Fibroblast of lung (primary cell): ENCODE results near the gene FOLR2. TPM values are rescaled to one million over a fixed set of nuclear protein-coding genes. Genes with fewer than 3 reads are reported as not detected.

Source experiments
- DNase-seq, 2 donors: peaks; one replicate each; pipeline versions ENCODE4 v3.0.0 to v3.0.0-alpha.2; 2010; ENCODE audit warnings: low read depth in 2 of 2
- H2AFZ ChIP-seq: 2 replicates; pipeline ENCODE4 v1.5.1; 2012; ENCODE audit warnings: low read length, control low read depth, inconsistent platforms
- H3K27ac ChIP-seq: 2 replicates; pipeline ENCODE4 v1.5.1; 2011; ENCODE audit warnings: low read length, control low read depth; ENCODE audit not compliant: insufficient read depth
- H3K27me3 ChIP-seq: 2 replicates; pipeline ENCODE4 v1.5.1; 2011; ENCODE audit warnings: mild to moderate bottlenecking, low read length; ENCODE audit not compliant: control insufficient read depth, insufficient read depth
- H3K36me3 ChIP-seq: 2 replicates; pipeline ENCODE4 v1.5.1; 2011; ENCODE audit warnings: low read length; ENCODE audit not compliant: control insufficient read depth, insufficient read depth
- H3K4me1 ChIP-seq: 2 replicates; pipeline ENCODE4 v1.5.1; 2011; ENCODE audit warnings: low read length; ENCODE audit not compliant: control insufficient read depth, insufficient read depth; ENCODE audit errors: extremely low read depth
- H3K4me2 ChIP-seq: 2 replicates; pipeline ENCODE4 v1.5.1; 2011; ENCODE audit warnings: low read length, control low read depth; ENCODE audit not compliant: insufficient read depth; ENCODE audit errors: extremely low read depth
- H3K4me3 ChIP-seq, 4 experiments: fragments of 200-600 bp in 1 of 4; sonication (generic) in 1 of 4; replicated peaks in 1 of 4; 2 replicates each; pipeline ENCODE4 v1.5.1; 2011 to 2016; ENCODE audit warnings: low read length in 4 of 4, low read depth in 3 of 4, mild to moderate bottlenecking in 3 of 4, control low read depth in 2 of 4, inconsistent platforms in 1 of 4, mixed read lengths in 1 of 4; ENCODE audit not compliant: insufficient read depth in 1 of 4; ENCODE audit errors: control extremely low read depth in 1 of 4
- H3K79me2 ChIP-seq: 2 replicates; pipeline ENCODE4 v1.5.1; 2012; ENCODE audit warnings: mild to moderate bottlenecking, low read length, inconsistent platforms; ENCODE audit not compliant: control insufficient read depth, insufficient read depth
- H3K9ac ChIP-seq: 2 replicates; pipeline ENCODE4 v1.5.1; 2011; ENCODE audit warnings: mild to moderate bottlenecking, low read length, control low read depth; ENCODE audit not compliant: insufficient read depth
- H3K9me3 ChIP-seq: 2 replicates; pipeline ENCODE4 v1.5.1; 2012; ENCODE audit warnings: low read depth, low read length; ENCODE audit not compliant: control insufficient read depth, insufficient read depth
- H4K20me1 ChIP-seq: 2 replicates; pipeline ENCODE4 v1.5.1; 2011; ENCODE audit warnings: low read length; ENCODE audit not compliant: control insufficient read depth, insufficient read depth; ENCODE audit errors: extremely low read depth
- CTCF ChIP-seq, 2 donors: IDR thresholded peaks in 1 of 2; conservative IDR thresholded peaks in 1 of 2; 1 replicate in 1 of 2; 2 replicates in 1 of 2; pipeline ENCODE4 v1.5.1; 2011 to 2012; ENCODE audit warnings: low read length in 2 of 2, control low read depth in 1 of 2, inconsistent platforms in 1 of 2, low read depth in 1 of 2, mild to moderate bottlenecking in 1 of 2
- EZH2 ChIP-seq: IDR thresholded peaks from 2 replicates; pipeline ENCODE4 v1.5.1; 2012; ENCODE audit warnings: low read length, control low read depth, mild to moderate bottlenecking; ENCODE audit errors: missing control alignments
- polyA plus RNA-seq, 2 donors: library from polyadenylated mRNA; depleted of rRNA in 1 of 2; stranded (reverse) in 1 of 2; unstranded in 1 of 2; fragments of >200 nt; gene quantifications; 2 replicates each; pipeline ENCODE4 v1.2.1, GENCODE V29; 2011 to 2012; ENCODE audit warnings: missing spikeins in 1 of 2
- total RNA-seq: library from RNA; depleted of rRNA; stranded (reverse); fragments of >200 nt; gene quantifications from 2 replicates; pipeline ENCODE4 v1.2.1, GENCODE V29; 2014

FOLR2 gene
- total and polyA plus RNA-seq, 2 donors (not counting 1 experiment from before 2014, with no cell fraction given) = not detected

DNA sequence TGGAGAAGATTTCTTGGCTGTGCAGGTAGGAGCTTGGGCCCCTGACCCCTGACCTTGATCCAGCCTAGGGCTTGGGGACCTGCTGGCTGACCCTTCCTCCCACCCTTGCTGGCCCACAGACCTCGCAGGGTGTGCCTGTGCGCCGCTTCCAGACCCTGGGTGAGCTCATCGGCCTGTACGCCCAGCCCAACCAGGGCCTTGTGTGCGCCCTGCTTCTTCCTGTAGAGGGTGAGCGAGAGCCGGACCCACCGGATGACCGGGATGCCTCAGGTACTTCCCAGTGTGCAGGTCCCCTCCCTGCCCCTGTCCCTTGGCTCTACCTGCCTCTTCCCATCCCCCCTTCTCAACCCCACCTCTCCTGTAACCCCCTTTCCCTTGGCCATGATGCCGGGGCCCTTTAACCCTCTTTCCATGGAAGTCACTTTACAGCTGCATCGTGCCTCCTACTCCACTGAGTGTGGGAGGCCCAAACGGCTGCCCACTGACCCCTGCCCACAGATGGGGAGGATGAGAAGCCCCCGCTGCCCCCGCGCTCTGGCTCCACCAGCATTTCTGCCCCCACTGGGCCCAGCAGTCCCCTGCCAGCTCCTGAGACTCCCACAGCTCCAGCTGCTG, 11.7 kb downstream of the FOLR2 start:
- peaks cover 49% of the 10 kb centered on the region for H3K36me3 ChIP-seq
- H3K27me3 ChIP-seq = no peaks in the 10 kb centered on the region
- TF ChIP-seq CTCF (conservative IDR thresholded peaks at IDR 0.05 in 1 of 2, IDR thresholded peaks at IDR 0.05 in 1 of 2; ENCODE audit: low read depth in 1 of 2, low read length in 2 of 2) = peak in 1 of 2 donors; percentile 5
- TF ChIP-seq EZH2 = no peak
- DNase-seq = no peak
- no peak overlapping the region for H3K9ac ChIP-seq
- H3K4me2 ChIP-seq = no peak overlapping the region
- H3K9me3 ChIP-seq = no peaks in the 10 kb centered on the region
- no peak overlapping the region for H3K27ac ChIP-seq
- no peak overlapping the region for H3K4me3 ChIP-seq
- H3K79me2 ChIP-seq = peaks cover 31% of the 10 kb centered on the region
- H4K20me1 ChIP-seq = peaks cover 2% of the 10 kb centered on the region
- H3K4me1 ChIP-seq = peaks cover 5% of the 10 kb centered on the region
- H2AFZ ChIP-seq = no peak overlapping the region

GRCh38 chr11:72228844-72229231, 12.2 kb downstream of the FOLR2 start:
- Histone ChIP-seq H3K79me2 (peaks cover 31% of the 10 kb centered on the region), H3K9me3 (no peaks in the 10 kb centered on the region), H3K27ac (no peak overlapping the region), H3K36me3 (peaks cover 54% of the 10 kb centered on the region), H3K4me2 (no peak overlapping the region), H3K4me3 (no peak overlapping the region), H4K20me1 (peaks cover 2% of the 10 kb centered on the region), H3K4me1 (peaks cover 5% of the 10 kb centered on the region), H3K9ac (no peak overlapping the region), H2AFZ (no peak overlapping the region), H3K27me3 (no peaks in the 10 kb centered on the region)
- no peak for TF ChIP-seq CTCF (conservative IDR thresholded peaks at IDR 0.05 in 1 of 2, IDR thresholded peaks at IDR 0.05 in 1 of 2; ENCODE audit: low read depth in 1 of 2, low read length in 2 of 2)
- TF ChIP-seq EZH2 = no peak
- no peak for DNase-seq

DNA sequence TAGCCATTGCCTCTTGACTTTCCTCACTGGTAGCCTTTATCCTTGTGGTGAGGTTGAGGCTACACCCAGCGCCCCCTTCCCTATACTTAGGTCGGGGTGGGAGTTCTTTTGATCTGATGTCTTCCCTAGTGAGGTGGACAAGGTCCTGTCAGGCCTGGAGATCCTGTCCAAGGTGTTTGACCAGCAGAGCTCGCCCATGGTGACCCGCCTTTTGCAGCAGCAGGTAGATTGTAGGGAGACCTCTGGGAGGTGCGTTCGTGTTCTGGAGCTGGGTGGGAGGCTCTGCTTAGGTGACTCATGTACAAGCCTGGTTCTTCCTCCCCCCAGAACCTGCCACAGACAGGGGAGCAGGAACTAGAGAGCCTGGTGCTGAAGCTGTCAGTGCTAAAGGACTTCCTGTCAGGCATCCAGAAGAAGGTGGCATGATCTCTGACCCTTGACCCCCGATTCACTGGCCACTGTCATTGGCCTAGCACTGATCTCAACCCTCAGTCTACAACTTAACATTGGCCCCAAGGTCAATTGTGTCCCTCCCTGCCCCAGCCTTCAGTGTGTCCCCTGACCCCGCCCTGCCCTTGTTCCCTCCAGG, 12.8 kb downstream of the FOLR2 start:
- H3K79me2 ChIP-seq = peaks cover 27% of the 10 kb centered on the region
- H4K20me1 ChIP-seq = peaks cover 2% of the 10 kb centered on the region
- TF ChIP-seq CTCF (conservative IDR thresholded peaks at IDR 0.05 in 1 of 2, IDR thresholded peaks at IDR 0.05 in 1 of 2; ENCODE audit: low read depth in 1 of 2, low read length in 2 of 2) (no peak), EZH2 (no peak)
- no peak for DNase-seq
- no peaks in the 10 kb centered on the region for H3K9me3 ChIP-seq
- peaks cover 57% of the 10 kb centered on the region for H3K36me3 ChIP-seq
- no peak overlapping the region for H2AFZ ChIP-seq
- no peak overlapping the region for H3K4me3 ChIP-seq
- peaks cover 5% of the 10 kb centered on the region for H3K4me1 ChIP-seq
- H3K27me3 ChIP-seq = no peaks in the 10 kb centered on the region
- no peak overlapping the region for H3K27ac ChIP-seq
- H3K9ac ChIP-seq = no peak overlapping the region
- no peak overlapping the region for H3K4me2 ChIP-seq
